K562 (cell line): Measurements from ENCODE around the gene PLAC1.

Experiments used
- BCL6 ChIP-seq: fragments of 250-450 bp; sonication (Bioruptor Pico); IDR thresholded peaks from 2 replicates; pipeline ENCODE4 v1.4.0; 2020
- CHD4 ChIP-seq: fragments of 200-600 bp; sonication (generic); IDR thresholded peaks from 3 replicates; pipeline ENCODE4 v1.6.1; 2012; ENCODE audit warnings: low read depth, mild to moderate bottlenecking, mixed read lengths, low read length, inconsistent platforms; ENCODE audit not compliant: insufficient read depth, insufficient replicate concordance, poor library complexity, severe bottlenecking
- FOS ChIP-seq: IDR thresholded peaks from 3 replicates; pipeline ENCODE4 v1.6.1; 2011; ENCODE audit not compliant: insufficient read length; ENCODE audit errors: extremely low read depth
- HDAC6 ChIP-seq: IDR thresholded peaks from 2 replicates; pipeline ENCODE4 v1.6.1; 2012; ENCODE audit warnings: low read depth, mild to moderate bottlenecking, control low read depth, inconsistent platforms, low read length, moderate library complexity
- HMG20B ChIP-seq: fragments of 250-450 bp; sonication (Bioruptor Pico); IDR thresholded peaks from 2 replicates; pipeline ENCODE4 v1.5.0; 2021; ENCODE audit warnings: mild to moderate bottlenecking
- KDM1A ChIP-seq, 2 experiments: fragments of 450-650 bp; IDR thresholded peaks; 2 replicates each; pipeline ENCODE4 v1.6.1; 2016; ENCODE audit warnings: mild to moderate bottlenecking in 2 of 2
- PRMT5 ChIP-seq: sonication (generic); formaldehyde crosslinking; IDR thresholded peaks from 2 replicates; pipeline ENCODE4 v1.5.0; 2020; ENCODE audit warnings: missing genetic modification reagents
- RAD51 ChIP-seq: fragments of 450-650 bp; IDR thresholded peaks from 2 replicates; pipeline ENCODE4 v1.7.1; 2016; ENCODE audit warnings: low read depth, mild to moderate bottlenecking, borderline replicate concordance
- ZNF174 ChIP-seq: fragments of 250-450 bp; sonication (Bioruptor Pico); IDR thresholded peaks from 2 replicates; pipeline ENCODE4 v1.4.0; 2020; ENCODE audit warnings: mild to moderate bottlenecking
- ZNF589 ChIP-seq: fragments of 200-800 bp; sonication (Bioruptor generic); IDR thresholded peaks from 2 replicates; pipeline ENCODE4 v1.6.1; 2016; ENCODE audit warnings: low read depth, missing genetic modification characterization, missing compliant biosample characterization
- TF ChIP-seq, protein P1 (sequence below): sonication (generic); formaldehyde crosslinking; IDR thresholded peaks from 2 replicates; pipeline ENCODE4 v1.9.0; 2022; ENCODE audit warnings: mild to moderate bottlenecking, missing genetic modification reagents

DNA sequence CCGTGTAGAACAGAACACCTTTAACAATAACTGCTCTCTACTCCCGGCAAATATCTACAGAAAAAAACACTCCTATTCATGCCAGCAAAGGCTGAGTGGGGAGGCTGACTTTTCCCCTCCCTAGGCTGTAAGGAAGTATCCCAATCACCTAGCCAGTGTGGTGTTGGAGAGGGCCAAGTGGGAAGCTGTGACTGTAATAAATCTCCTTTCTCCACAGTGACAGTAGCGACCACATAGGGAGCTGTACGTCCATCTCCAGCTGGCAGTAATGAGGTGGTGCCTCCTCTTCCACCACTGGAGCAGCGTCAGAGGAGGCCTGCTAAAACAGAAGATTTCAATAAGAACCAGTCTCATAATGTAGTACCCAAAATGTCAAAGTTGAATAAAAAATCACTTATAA is 47.9 kb upstream of the PLAC1 start:
- no peak for TF ChIP-seq PRMT5 (CRISPR knock-in tag)
- TF ChIP-seq RAD51, result no peak
- TF ChIP-seq HDAC6, result no peak
- TF ChIP-seq KDM1A (IDR thresholded peaks at IDR 0.05), result no peak
- no peak for TF ChIP-seq BCL6 (CRISPR knock-in tag)
- TF ChIP-seq, protein P1, sequence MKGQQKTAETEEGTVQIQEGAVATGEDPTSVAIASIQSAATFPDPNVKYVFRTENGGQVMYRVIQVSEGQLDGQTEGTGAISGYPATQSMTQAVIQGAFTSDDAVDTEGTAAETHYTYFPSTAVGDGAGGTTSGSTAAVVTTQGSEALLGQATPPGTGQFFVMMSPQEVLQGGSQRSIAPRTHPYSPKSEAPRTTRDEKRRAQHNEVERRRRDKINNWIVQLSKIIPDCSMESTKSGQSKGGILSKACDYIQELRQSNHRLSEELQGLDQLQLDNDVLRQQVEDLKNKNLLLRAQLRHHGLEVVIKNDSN (CRISPR knock-in tag), result no peak
- TF ChIP-seq CHD4, result no peak
- TF ChIP-seq ZNF589 (CRISPR knock-in tag), result no peak
- no peak for TF ChIP-seq HMG20B (CRISPR knock-in tag)
- TF ChIP-seq ZNF174 (CRISPR knock-in tag), result no peak
- no peak for TF ChIP-seq FOS
